ENCODE results near the gene ACSL6. TPM values are rescaled to one million over a fixed set of nuclear protein-coding genes. Genes with fewer than 3 reads are reported as not detected.

The ACSL6 gene
- total and polyA plus RNA-seq, 10 donors: 0.76 to 18.4 (median 3.9) TPM

- Histone ChIP-seq H3K27me3 (replicated peaks in 1 of 7) (no peaks in the 10 kb centered on the region), H3K4me1 (peaks cover 0 to 11% (median 0%) of the 10 kb centered on the region in 6 donors), H3K9me3 (no peaks in the 10 kb centered on the region), H3K4me3 (no peak overlapping the region), H3K27ac (no peak overlapping the region), H3K36me3 (no peaks in the 10 kb centered on the region)
- 86 to 92% (median 90%) methylated on average over 6 to 7 of the region's 7 CpGs for WGBS, 5 donors
- no peak for TF ChIP-seq CTCF (IDR thresholded peaks at IDR 0.05 in 8 of 11, conservative IDR thresholded peaks at IDR 0.05 in 3 of 11)
- intact Hi-C loops (cut with DNase I; ENCODE audit: low total_unique reads): no loop called here
- no peak for DNase-seq
Measured at GRCh38 chr5:132058646-132059042, 47.2 kb upstream of the ACSL6 start.

DNA sequence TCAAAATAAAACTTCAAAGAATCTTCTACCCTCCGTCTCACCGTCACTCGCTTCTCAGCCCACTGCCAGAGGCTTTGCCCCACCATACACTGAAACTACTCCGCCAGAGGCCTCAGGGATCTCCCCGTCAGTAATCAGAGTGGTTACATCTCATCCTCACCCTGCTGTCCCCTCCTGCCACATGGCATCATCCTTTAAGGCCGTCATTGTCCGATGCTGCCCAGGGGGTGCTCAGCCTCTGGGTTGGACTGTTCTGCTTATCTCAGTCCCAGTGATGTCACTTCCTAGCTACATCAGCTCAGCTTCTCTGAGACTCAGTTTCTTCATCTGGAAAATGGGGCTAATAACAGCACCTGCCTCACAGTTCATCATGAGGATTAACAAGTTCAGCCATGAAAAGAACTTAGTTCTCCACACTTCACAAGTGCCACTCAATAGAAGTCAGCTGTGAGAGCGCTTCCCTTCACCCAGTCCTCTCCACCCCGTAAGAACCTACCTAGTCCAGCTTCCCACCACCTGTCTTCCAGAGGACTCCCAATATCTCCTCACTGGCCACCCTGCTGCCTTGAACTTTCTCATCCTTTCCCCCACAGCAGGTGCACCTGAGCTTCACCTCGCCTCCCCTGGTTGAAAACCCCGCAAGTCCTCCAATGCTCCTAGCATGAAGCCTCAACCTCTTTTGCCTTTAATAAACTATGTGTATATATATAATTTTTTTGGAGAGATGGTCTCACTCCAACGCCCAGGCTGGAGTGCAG lies 46.2 kb upstream of the ACSL6 start:
- 87 to 91% (median 89%) methylated on average over 12 of the region's 12 CpGs for WGBS, 5 donors
- DNase-seq: no peak

GRCh38 chr5:132056610-132057497 lies 45.4 kb upstream of the ACSL6 start:
- WGBS, 5 donors: 86 to 91% (median 88%) methylated on average over 13 to 14 of the region's 14 CpGs
- H3K4me3 ChIP-seq: no peak overlapping the region
- H3K27ac ChIP-seq: no peak overlapping the region
- intact Hi-C loops (cut with DNase I; ENCODE audit: low total_unique reads): no loop called here
- H3K36me3 ChIP-seq: no peaks in the 10 kb centered on the region
- peaks cover 0 to 5% (median 0%) of the 10 kb centered on the region in 6 donors for H3K4me1 ChIP-seq
- H3K27me3 ChIP-seq (replicated peaks in 1 of 7): no peaks in the 10 kb centered on the region
- DNase-seq: peak; percentile 72
- TF ChIP-seq CTCF (IDR thresholded peaks at IDR 0.05 in 8 of 11, conservative IDR thresholded peaks at IDR 0.05 in 3 of 11) (no peak), POLR2AphosphoS5 (IDR thresholded peaks at IDR 0.05) (no peak)
- H3K9me3 ChIP-seq: no peaks in the 10 kb centered on the region

More for the DNA sequence above, 46.2 kb upstream of the ACSL6 start:
- peaks cover 0 to 5% (median 0%) of the 10 kb centered on the region in 6 donors for H3K4me1 ChIP-seq
- no peak for TF ChIP-seq CTCF (IDR thresholded peaks at IDR 0.05 in 8 of 11, conservative IDR thresholded peaks at IDR 0.05 in 3 of 11)
- TF ChIP-seq POLR2AphosphoS5 (IDR thresholded peaks at IDR 0.05): no peak
- no peak for TF ChIP-seq POLR2A (IDR thresholded peaks at IDR 0.05)
- H3K4me3 ChIP-seq: no peak overlapping the region
- no peak overlapping the region for H3K27ac ChIP-seq
- H3K27me3 ChIP-seq (replicated peaks in 1 of 7): no peaks in the 10 kb centered on the region
- intact Hi-C loops (cut with DNase I; ENCODE audit: low total_unique reads): no loop called here
- no peaks in the 10 kb centered on the region for H3K36me3 ChIP-seq
- H3K9me3 ChIP-seq: no peaks in the 10 kb centered on the region

Data from spleen (tissue), 11 donors.